Choroid plexus epithelial cell (primary cell): Measurements from ENCODE around the gene PUS3.

ENCODE experiments used
- DNase-seq: peaks from one replicate; pipeline ENCODE4 v3.0.0-alpha.2; 2010; ENCODE audit warnings: low read depth
- H3K4me3 ChIP-seq: 2 replicates; pipeline ENCODE4 v1.5.1; 2011; ENCODE audit warnings: low read depth, mild to moderate bottlenecking, control low read depth, low read length, moderate library complexity
- TF ChIP-seq, protein P1 (sequence below): conservative IDR thresholded peaks from 2 replicates; pipeline ENCODE4 v1.5.1; 2011; ENCODE audit warnings: low read depth, mild to moderate bottlenecking, control low read depth, inconsistent platforms, low read length, moderate library complexity

The PUS3 gene

DNA sequence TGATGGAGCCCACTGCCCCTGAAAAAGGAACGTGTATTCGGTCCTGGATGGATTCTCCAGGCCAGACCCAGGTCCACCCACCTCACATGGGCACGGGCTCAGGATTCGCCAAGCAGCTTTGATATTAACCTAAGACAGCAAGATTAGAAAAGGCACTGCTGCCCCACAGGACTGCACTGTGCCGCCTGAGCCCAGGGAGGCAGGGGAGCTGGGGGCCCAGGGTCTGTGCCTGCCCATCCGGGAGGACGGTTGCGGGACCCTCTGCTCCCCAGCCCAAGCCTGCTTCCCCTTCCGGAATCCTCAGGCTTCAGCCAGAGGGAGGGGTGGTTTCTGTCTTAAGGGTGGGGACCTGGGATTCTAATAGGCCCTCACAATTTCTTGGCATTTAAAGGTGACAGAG is 29.3 kb upstream of the PUS3 start:
- no peak overlapping the region for H3K4me3 ChIP-seq
- no peak for DNase-seq
- TF ChIP-seq, protein P1, sequence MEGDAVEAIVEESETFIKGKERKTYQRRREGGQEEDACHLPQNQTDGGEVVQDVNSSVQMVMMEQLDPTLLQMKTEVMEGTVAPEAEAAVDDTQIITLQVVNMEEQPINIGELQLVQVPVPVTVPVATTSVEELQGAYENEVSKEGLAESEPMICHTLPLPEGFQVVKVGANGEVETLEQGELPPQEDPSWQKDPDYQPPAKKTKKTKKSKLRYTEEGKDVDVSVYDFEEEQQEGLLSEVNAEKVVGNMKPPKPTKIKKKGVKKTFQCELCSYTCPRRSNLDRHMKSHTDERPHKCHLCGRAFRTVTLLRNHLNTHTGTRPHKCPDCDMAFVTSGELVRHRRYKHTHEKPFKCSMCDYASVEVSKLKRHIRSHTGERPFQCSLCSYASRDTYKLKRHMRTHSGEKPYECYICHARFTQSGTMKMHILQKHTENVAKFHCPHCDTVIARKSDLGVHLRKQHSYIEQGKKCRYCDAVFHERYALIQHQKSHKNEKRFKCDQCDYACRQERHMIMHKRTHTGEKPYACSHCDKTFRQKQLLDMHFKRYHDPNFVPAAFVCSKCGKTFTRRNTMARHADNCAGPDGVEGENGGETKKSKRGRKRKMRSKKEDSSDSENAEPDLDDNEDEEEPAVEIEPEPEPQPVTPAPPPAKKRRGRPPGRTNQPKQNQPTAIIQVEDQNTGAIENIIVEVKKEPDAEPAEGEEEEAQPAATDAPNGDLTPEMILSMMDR = no peak

DNA sequence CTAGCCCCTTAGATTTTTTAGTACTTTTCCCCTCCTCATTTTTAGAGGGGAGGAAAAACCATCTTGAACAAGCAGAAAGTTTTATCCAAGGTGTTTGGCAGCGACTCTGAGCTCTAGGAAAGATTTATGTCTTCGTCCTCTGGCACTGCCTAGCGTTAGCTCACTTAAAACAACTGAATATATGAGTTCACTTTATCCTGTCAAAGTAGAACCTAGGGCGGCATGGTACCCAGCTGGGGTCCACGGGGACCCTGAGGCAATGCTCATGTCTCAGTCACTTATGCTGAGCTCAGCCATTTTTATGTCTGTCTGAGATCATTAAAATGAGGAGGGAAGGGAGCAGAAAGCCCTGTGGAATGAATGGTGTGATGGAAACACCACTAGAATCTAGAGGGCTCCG is 28.7 kb upstream of the PUS3 start:
- no peak overlapping the region for H3K4me3 ChIP-seq
- no peak for DNase-seq
- TF ChIP-seq, protein P1 = no peak

DNA sequence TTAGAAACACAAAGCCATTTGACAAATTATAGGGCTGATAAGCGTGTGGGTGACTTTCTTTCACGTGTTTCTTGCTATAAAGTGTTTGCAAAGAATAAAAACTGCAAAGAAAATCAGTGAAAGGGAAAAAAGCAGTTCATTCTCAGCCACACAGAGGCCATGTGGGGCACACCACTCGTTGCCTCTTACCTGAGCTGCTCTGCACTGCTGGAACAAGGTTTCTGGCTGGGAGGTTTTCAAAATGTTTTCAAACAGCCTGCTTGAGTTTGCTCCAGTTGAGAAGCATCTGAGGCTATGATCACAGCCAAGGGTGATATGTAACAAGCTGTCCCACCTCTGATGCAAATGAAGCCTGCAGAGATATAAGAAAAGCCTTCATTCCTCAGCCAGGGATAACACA is 28.1 kb upstream of the PUS3 start:
- TF ChIP-seq, protein P1 = no peak
- DNase-seq = no peak
- no peak overlapping the region for H3K4me3 ChIP-seq

DNA sequence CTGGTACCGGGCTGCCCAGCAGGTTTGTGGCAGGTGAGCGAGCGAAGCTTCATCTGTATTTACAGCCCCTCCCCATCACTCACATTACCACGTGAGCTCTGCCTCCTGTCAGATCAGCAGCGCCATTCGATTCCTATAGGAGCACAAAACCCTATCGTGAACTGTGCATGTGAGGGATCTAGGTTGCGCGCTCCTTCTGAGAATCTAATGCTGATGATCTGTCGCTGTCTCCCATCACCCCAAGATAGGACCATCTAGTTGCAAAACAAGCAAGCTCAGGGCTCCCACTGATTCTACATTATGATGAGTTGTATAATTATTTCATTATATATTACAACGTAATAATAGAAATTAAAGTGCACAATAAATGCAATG is 27.1 kb upstream of the PUS3 start:
- DNase-seq = no peak
- no peak overlapping the region for H3K4me3 ChIP-seq
- TF ChIP-seq, protein P1 = no peak

DNA sequence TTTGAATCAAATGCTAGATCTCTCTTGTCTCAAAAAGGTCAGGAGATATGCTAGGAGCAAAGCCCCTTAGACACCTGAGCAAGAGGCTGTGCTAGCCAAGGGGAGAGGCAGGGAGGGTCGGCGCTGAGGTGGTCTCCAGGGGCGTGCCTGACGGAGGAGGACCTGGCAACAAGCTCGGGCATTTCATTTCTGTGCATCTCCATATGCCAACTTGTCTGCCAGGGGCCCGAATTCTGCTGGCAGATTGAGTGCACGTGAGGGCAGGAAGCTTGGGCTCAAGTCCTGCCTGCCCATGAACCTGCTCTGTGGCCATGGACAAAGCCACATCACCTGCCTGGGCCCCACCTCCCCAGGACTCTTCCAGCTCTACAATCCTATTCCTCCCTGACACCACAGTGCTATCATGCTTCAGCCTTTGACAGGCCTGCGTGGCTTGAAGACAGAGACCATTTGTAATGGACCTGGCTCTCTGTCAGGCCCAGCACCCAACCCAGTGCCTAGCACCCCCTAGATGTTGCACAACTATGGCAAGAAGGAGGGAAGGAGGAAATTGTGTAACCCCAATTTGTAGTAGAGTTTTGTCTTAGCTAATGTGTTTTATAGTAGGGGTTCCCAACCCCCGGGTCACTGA is 26.6 kb upstream of the PUS3 start:
- TF ChIP-seq, protein P1 = no peak

DNA sequence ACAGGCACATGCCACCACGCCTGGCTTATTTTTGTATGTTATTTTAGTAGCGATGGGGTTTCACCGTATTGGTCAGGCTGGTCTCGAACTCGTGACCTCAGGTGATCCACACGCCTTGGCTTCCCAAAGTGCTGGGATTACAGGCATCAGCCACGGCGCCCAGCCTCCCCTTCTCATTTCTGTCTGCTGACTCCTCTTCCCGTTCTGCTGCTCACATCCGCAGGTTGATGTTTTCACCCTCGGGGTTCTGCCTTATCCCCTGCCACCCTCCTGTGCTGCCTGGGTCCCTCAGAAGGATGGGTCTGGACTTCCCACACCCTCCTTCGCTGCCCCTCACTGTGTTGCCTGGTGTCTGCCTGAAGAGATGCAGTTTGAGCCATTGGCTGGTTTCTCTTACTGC is 23.7 kb upstream of the PUS3 start:
- no peak overlapping the region for H3K4me3 ChIP-seq
- TF ChIP-seq, protein P1 = no peak
- no peak for DNase-seq

More for the DNA sequence above, 26.6 kb upstream of the PUS3 start:
- no peak for DNase-seq
- no peak overlapping the region for H3K4me3 ChIP-seq

GRCh38 chr11:125925804-125926203 is 22.8 kb upstream of the PUS3 start:
- TF ChIP-seq, protein P1 = no peak
- no peak for DNase-seq
- H3K4me3 ChIP-seq = no peak overlapping the region
